Stomach (tissue), 9 donors: ENCODE measurements around the gene PLET1. TPM values are rescaled to one million over a fixed set of nuclear protein-coding genes. Genes with fewer than 3 reads are reported as not detected.

ENCODE experiments used
- DNase-seq, 2 donors: peaks; one replicate each; pipeline versions ENCODE4 v3.0.0 to v3.0.0-alpha.2; 2013 to 2019
- H3K27ac ChIP-seq, 5 donors: fragments of 200-600 bp in 4 of 5; sonication (generic) in 4 of 5; one replicate each; pipeline ENCODE4 v1.5.1; 2013 to 2019; ENCODE audit warnings: mild to moderate bottlenecking in 1 of 5, moderate library complexity in 1 of 5
- H3K27me3 ChIP-seq, 3 donors: fragments of 200-600 bp; sonication (generic); one replicate each; pipeline ENCODE4 v1.5.1; 2017 to 2019; ENCODE audit warnings: mixed run types in 1 of 3
- H3K36me3 ChIP-seq, 4 donors: fragments of 200-600 bp; sonication (generic); 1 replicate in 3 of 4; 2 replicates in 1 of 4; pipeline ENCODE4 v1.5.1; 2016 to 2019
- H3K4me1 ChIP-seq, 4 donors: fragments of 200-600 bp; sonication (generic); one replicate each; pipeline ENCODE4 v1.5.1; 2016 to 2019
- H3K4me3 ChIP-seq, 4 donors: fragments of 200-600 bp; sonication (generic) in 3 of 4; one replicate each; pipeline ENCODE4 v1.5.1; 2016 to 2019; ENCODE audit warnings: mild to moderate bottlenecking in 1 of 4
- H3K9me3 ChIP-seq, 4 donors: fragments of 200-600 bp; sonication (generic); one replicate each; pipeline ENCODE4 v1.5.1; 2016 to 2019
- EP300 ChIP-seq: sonication (generic); formaldehyde crosslinking; IDR thresholded peaks from one replicate; pipeline ENCODE4 v1.6.1; 2017; ENCODE audit warnings: antibody characterized with exemption
- POLR2A ChIP-seq, 4 donors: fragments of 450-650 bp; IDR thresholded peaks; one replicate each; pipeline ENCODE4 v1.6.1; 2016; ENCODE audit warnings: antibody characterized with exemption in 4 of 4, control low read depth in 2 of 4, mild to moderate bottlenecking in 1 of 4, moderate library complexity in 1 of 4
- POLR2AphosphoS5 ChIP-seq, 3 donors: sonication (generic); formaldehyde crosslinking; IDR thresholded peaks; one replicate each; pipeline ENCODE4 v1.6.1; 2016; ENCODE audit warnings: antibody characterized with exemption in 3 of 3
- WGBS, 5 donors: extraction: QIAGEN DNeasy Blood & Tissue Kit in 3 of 5; methylation state at CpG; one replicate each; pipeline versions ENCODE4 v1.1.5 to v1.1.7; 2013 to 2018; 5-methylcytosine and 5-hydroxymethylcytosine counted together
- intact Hi-C: fragments of 100-400 bp; cut with DNase I; formaldehyde crosslinking; loops from one replicate; pipeline ENCODE4 v1.15.1; 2023; ENCODE audit warnings: low total_unique reads
- polyA plus RNA-seq, 3 donors: library from polyadenylated mRNA; stranded (reverse); fragments of 200-250 nt; gene quantifications; one replicate each; pipeline ENCODE4 v1.2.3, GENCODE V29; 2013
- total RNA-seq, 5 donors: library from RNA; depleted of rRNA; stranded (reverse); fragments of >200 nt; gene quantifications; one replicate each; pipeline versions ENCODE4 v1.1.0 to v1.2.3, GENCODE V29; 2014 to 2016
- TF ChIP-seq, protein P1 (sequence below), 7 experiments: fragments of 450-650 bp in 4 of 7; fragments of 200-600 bp in 3 of 7; sonication (generic) in 3 of 7; IDR thresholded peaks; one replicate each; pipeline ENCODE4 v1.5.1; 2016 to 2019; ENCODE audit warnings: antibody characterized with exemption in 7 of 7, control low read depth in 2 of 7, mild to moderate bottlenecking in 1 of 7
- donor health status: healthy with polysubstance abuse.
- donor health status: Bipolar disorder and iron deficiency.
- donor health status: healthy.

The PLET1 gene
- total and polyA plus RNA-seq, 8 donors, result not detected

DNA sequence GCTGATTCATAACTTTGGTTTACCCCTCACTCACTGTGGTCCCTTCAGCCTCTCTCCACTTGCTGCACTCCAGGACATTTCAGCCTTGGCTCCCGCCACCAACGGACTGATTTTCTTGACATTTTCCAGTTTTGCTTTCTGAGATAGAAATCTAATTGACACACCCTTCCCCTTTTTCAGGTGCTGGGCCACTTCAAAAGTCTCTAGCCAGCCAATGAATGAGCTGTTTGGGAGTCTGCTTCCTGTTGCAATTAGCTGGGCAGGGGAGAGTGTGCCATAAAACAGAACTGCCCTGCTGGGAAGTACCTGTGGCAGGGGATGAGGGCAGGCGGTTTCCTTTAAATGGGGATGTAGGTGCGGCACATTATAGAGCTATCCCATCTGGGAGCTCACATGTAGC is 21.1 kb upstream of the PLET1 start:
- Histone ChIP-seq H3K4me3 (no peak overlapping the region), H3K9me3 (no peaks in the 10 kb centered on the region), H3K27ac (no peak overlapping the region), H3K27me3 (no peaks in the 10 kb centered on the region), H3K4me1 (peaks cover 5 to 18% (median 8%) of the 10 kb centered on the region in 4 donors), H3K36me3 (no peaks in the 10 kb centered on the region)
- DNase-seq, result no peak
- intact Hi-C loops, result loop anchor here (10.0 kb wide), 2 partner anchors 273 to 1013 kb away; no protein-coding TSS in a partner anchor
- whole genome bisulfite sequencing, 5 donors, result 79 to 91% (median 85%) methylated on average over 4 of the region's 4 CpGs
- TF ChIP-seq EP300, result no peak
- TF ChIP-seq POLR2AphosphoS5 (IDR thresholded peaks at IDR 0.05), result no peak
- TF ChIP-seq, protein P1, sequence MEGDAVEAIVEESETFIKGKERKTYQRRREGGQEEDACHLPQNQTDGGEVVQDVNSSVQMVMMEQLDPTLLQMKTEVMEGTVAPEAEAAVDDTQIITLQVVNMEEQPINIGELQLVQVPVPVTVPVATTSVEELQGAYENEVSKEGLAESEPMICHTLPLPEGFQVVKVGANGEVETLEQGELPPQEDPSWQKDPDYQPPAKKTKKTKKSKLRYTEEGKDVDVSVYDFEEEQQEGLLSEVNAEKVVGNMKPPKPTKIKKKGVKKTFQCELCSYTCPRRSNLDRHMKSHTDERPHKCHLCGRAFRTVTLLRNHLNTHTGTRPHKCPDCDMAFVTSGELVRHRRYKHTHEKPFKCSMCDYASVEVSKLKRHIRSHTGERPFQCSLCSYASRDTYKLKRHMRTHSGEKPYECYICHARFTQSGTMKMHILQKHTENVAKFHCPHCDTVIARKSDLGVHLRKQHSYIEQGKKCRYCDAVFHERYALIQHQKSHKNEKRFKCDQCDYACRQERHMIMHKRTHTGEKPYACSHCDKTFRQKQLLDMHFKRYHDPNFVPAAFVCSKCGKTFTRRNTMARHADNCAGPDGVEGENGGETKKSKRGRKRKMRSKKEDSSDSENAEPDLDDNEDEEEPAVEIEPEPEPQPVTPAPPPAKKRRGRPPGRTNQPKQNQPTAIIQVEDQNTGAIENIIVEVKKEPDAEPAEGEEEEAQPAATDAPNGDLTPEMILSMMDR (IDR thresholded peaks at IDR 0.05), result no peak
- no peak for TF ChIP-seq POLR2A (IDR thresholded peaks at IDR 0.05)

DNA sequence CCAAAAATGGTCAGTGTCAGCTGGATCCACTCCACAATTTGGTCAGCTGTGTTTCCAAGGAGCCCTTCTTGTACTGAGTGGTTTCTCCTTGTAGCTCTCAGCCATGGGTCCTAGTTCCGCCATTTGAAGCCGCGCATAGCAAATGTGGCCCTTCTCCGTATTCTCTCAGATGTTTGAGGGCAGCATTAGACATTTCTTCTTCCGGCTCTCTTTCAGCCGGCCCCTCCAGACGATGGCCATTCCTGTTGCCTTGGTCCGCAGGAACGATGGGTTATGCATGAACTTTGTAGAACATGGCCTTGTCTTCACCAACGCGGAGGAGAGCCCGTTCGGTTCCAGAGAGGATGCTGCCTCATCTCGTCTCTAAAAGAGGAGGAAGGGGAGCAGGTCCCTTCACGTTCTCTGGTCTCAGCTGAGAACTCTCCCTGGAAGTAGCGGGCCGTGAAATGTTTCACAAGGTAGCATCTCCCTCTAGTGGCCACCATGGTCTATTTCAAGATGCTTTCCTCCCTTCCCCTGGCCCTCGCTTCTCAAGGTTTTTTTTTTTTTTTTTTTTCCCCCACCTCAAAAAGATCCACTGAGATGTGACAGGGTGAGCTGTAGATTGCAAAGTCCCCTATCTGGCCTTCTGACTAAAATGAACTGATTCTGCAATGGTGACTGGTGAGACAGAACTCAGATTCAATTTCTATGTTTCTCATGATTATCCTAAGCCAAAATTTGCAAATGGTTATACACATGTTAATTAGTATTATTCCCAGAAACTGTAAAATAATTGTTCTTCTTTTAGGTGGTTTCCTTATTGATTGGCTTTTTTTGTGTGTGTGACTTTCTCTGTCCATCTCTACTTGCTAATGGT is 19.8 kb upstream of the PLET1 start:
- intact Hi-C loops, result loop anchor here (10.0 kb wide), 2 partner anchors 274 to 1014 kb away; no protein-coding TSS in a partner anchor
- H3K4me1 ChIP-seq, result peaks cover 5 to 9% (median 8%) of the 10 kb centered on the region in 4 donors
- WGBS, 5 donors, result 1 to 4% (median 3%) methylated on average over 18 of the region's 18 CpGs
- H3K4me3 ChIP-seq, result peak overlapping the region; percentile 39 to 54 (median 50)
- peak; percentile 65 to 93 for DNase-seq
- TF ChIP-seq EP300, result no peak
- TF ChIP-seq, protein P1 (IDR thresholded peaks at IDR 0.05), result peak in 5 of 7 experiments; percentile 52 to 90 (median 62)
- no peaks in the 10 kb centered on the region for H3K36me3 ChIP-seq
- H3K27ac ChIP-seq, result peak overlapping the region in 3 of 5 donors; percentile 44 to 61 (median 53)
- H3K27me3 ChIP-seq, result no peaks in the 10 kb centered on the region
- no peaks in the 10 kb centered on the region for H3K9me3 ChIP-seq

DNA sequence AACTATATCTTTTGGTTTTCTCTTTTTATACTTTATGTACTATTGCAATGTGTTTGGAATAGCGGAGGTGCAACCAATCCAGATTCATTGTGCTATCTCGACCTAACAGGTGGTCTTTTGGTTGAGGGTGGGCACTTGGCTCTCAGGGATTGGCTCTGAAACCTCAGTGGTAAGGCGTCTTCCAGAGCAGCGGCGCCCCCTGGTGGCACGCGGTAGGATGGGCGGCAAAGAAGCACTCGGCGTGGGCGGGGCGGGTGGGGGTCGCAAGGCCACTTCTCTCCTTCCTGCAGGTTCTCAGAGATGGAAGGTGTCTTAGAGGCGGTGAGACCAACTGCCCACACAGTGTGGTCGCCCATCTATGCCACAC is 19.2 kb upstream of the PLET1 start:
- peak; percentile 75 to 88 for DNase-seq
- Histone ChIP-seq H3K27ac (peak overlapping the region in 3 of 5 donors; percentile 44 to 61 (median 53)), H3K4me3 (peak overlapping the region; percentile 39 to 54 (median 50)), H3K9me3 (no peaks in the 10 kb centered on the region), H3K4me1 (peaks cover 5 to 9% (median 8%) of the 10 kb centered on the region in 4 donors), H3K27me3 (no peaks in the 10 kb centered on the region), H3K36me3 (no peaks in the 10 kb centered on the region)
- intact Hi-C loops, result loop anchor here (5.0 to 10.0 kb wide), 3 partner anchors 58 to 1015 kb away; no protein-coding TSS in a partner anchor
- WGBS, 5 donors, result 0 to 3% (median 1%) methylated on average over 8 to 15 of the region's 15 CpGs
- TF ChIP-seq EP300 (no peak), POLR2A (IDR thresholded peaks at IDR 0.05) (no peak), POLR2AphosphoS5 (IDR thresholded peaks at IDR 0.05) (no peak)
- TF ChIP-seq, protein P1 (IDR thresholded peaks at IDR 0.05), result peak in 5 of 7 experiments; percentile 44 to 93 (median 89)

DNA sequence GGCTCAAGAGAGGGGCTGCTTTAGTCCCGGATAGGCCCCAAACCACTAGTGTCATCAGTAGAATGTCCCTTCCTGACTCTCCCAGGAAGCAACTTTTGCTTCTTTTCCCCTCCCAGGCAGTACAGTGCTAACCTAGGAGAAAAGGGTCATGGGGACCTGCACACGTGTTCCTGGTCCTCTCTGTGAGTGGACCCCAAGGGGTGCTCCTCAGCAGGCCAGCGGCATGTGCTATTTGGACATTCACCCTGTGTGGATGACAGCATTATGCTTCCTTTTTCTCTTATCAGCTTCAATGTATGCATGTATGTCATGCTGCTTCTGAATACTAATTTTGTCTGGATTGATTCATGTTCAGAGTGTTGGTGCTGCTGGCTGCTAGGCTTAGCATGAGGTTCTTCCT is 18.1 kb upstream of the PLET1 start:
- H3K4me1 ChIP-seq, result peaks cover 5 to 9% (median 8%) of the 10 kb centered on the region in 4 donors
- no peak for TF ChIP-seq POLR2AphosphoS5 (IDR thresholded peaks at IDR 0.05)
- TF ChIP-seq EP300, result no peak
- TF ChIP-seq POLR2A (IDR thresholded peaks at IDR 0.05), result no peak
- TF ChIP-seq, protein P1 (IDR thresholded peaks at IDR 0.05), result no peak
- no peak for DNase-seq
- H3K27ac ChIP-seq, result no peak overlapping the region
- no peaks in the 10 kb centered on the region for H3K9me3 ChIP-seq
- WGBS, 5 donors, result 81 to 95% (median 90%) methylated on average over 3 of the region's 3 CpGs
- H3K4me3 ChIP-seq, result no peak overlapping the region
- intact Hi-C loops, result loop anchor here (5.0 kb wide), 1 partner anchor 57 kb away; no protein-coding TSS in a partner anchor
- no peaks in the 10 kb centered on the region for H3K27me3 ChIP-seq
- no peaks in the 10 kb centered on the region for H3K36me3 ChIP-seq
